Measurements from ENCODE around the gene E2F6. TPM values are rescaled to one million over a fixed set of nuclear protein-coding genes. Genes with fewer than 3 reads are reported as not detected.

Gene E2F6
- total and polyA plus RNA-seq, 4 donors: 3.5 to 7.7 (median 4.8) TPM

GRCh38 chr2:11395389-11395788 lies 70.6 kb downstream of the E2F6 start:
- no peak for TF ChIP-seq MAX (IDR thresholded peaks at IDR 0.05)
- TF ChIP-seq REST (IDR thresholded peaks at IDR 0.05): no peak
- no peak for TF ChIP-seq TAF1 (conservative IDR thresholded peaks at IDR 0.05)
- no peak for TF ChIP-seq YY1 (IDR thresholded peaks at IDR 0.05)
- no peak for TF ChIP-seq NR2F2 (IDR thresholded peaks at IDR 0.05)
- no peak for TF ChIP-seq CTCF (IDR thresholded peaks at IDR 0.05; ENCODE audit: low read depth, low read length, missing input control)
- TF ChIP-seq HNF4A (conservative IDR thresholded peaks at IDR 0.05): no peak
- no peak for TF ChIP-seq HNF4G (IDR thresholded peaks at IDR 0.05)
- no peak for TF ChIP-seq JUND (IDR thresholded peaks at IDR 0.05)
- H3K9ac ChIP-seq (ENCODE audit: low read depth in 1 of 2, low read length in 2 of 2): no peak overlapping the region
- H3K4me3 ChIP-seq (ENCODE audit: low read depth in 1 of 3, low read length in 3 of 3): no peak overlapping the region
- DNase-seq (ENCODE audit: low spot score): no peak
- H3K27me3 ChIP-seq (ENCODE audit: control insufficient read depth in 4 of 4, insufficient read depth in 4 of 4, low read length in 3 of 4): no peaks in the 10 kb centered on the region
- no peaks in the 10 kb centered on the region for H3K9me3 ChIP-seq (ENCODE audit: control insufficient read depth in 4 of 4, low read length in 3 of 4)
- no peak overlapping the region for H3K27ac ChIP-seq (ENCODE audit: low read depth in 1 of 2, low read length in 2 of 2)
- WGBS: 59% methylated on average over 11 of the region's 11 CpGs
- H3K4me1 ChIP-seq (ENCODE audit: control insufficient read depth in 4 of 4, insufficient read depth in 4 of 4, low read length in 3 of 4): peaks cover 2 to 17% (median 14%) of the 10 kb centered on the region in 4 donors
- no peaks in the 10 kb centered on the region for H3K36me3 ChIP-seq (ENCODE audit: control insufficient read depth in 4 of 4, insufficient read depth in 3 of 4, low read depth in 1 of 4, low read length in 3 of 4)

Other genes with a start within 250 kb of the E2F6 start
- 10 to 100 TPM; 16.1 to 31.0 TPM for gene ROCK2, start 121.5 kb downstream of the E2F6 start, total RNA-seq
- gene ROCK2, start 121.5 kb downstream of the E2F6 start, polyA plus RNA-seq: 1 to 10 TPM; 5.3 to 8.3 TPM
- 1 to 10 TPM; 5.4 to 6.3 TPM for gene GREB1, start 67.9 kb upstream of the E2F6 start, total RNA-seq
- gene GREB1, start 67.9 kb upstream of the E2F6 start, polyA plus RNA-seq: 1 to 10 TPM; 1.0 to 1.7 TPM
- not detected for gene NTSR2, start 204.0 kb upstream of the E2F6 start, total RNA-seq
- gene NTSR2, start 204.0 kb upstream of the E2F6 start, polyA plus RNA-seq: not detected